Measurements from ENCODE around the gene AACS. TPM values are rescaled to one million over a fixed set of nuclear protein-coding genes. Genes with fewer than 3 reads are reported as not detected.

The AACS gene
- polyA plus RNA-seq, 1 experiment, result 27.5 TPM

GRCh38 chr12:125068391-125068790 is 3.2 kb downstream of the AACS start:
- no peak overlapping the region for H3K4me3 ChIP-seq (ENCODE audit: low read depth, low read length)
- CTCF ChIA-PET, result no interaction called here
- POLR2A ChIA-PET, result interaction anchor here (0.6 kb wide), 1 partner anchor 24 kb away, joined by 6 read pairs; no protein-coding TSS in a partner anchor
- H3K27me3 ChIP-seq (ENCODE audit: control insufficient read depth, insufficient read depth, low read length), result no peaks in the 10 kb centered on the region
- peaks cover 2% of the 10 kb centered on the region for H3K36me3 ChIP-seq (ENCODE audit: control insufficient read depth, insufficient read depth, low read length)
- no peak for TF ChIP-seq CTCF (IDR thresholded peaks at IDR 0.05; ENCODE audit: insufficient read depth, low read depth, low read length)
- no peak for DNase-seq (ENCODE audit: low read depth)

DNA sequence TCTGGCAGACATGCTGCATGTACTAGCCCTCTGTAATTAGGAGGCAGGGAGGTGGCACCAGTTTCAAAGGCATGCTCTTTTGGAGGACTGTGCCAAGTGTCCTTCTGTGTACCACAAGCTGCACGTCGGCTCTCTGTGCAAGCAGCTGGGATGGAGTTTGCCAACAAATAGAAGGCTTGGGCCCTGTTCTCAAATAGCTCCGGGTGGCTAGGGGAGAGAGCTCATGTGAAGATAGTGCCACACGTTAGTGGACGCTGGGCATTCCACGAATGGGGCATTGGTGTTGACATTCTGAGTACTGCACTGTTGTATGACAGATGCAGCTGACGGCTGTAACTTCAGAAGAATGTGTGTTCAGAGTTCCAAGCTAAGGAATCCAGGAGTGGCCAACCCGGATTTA is 4.4 kb downstream of the AACS start:
- ChIA-PET POLR2A (no interaction called here), CTCF (interaction anchor here (0.6 to 0.9 kb wide), 2 partner anchors 9 to 163 kb away, joined by 3 read pairs; no protein-coding TSS in a partner anchor)
- Histone ChIP-seq H3K27me3 (ENCODE audit: control insufficient read depth, insufficient read depth, low read length) (no peaks in the 10 kb centered on the region), H3K36me3 (ENCODE audit: control insufficient read depth, insufficient read depth, low read length) (peaks cover 2% of the 10 kb centered on the region), H3K4me3 (ENCODE audit: low read depth, low read length) (no peak overlapping the region)
- TF ChIP-seq CTCF (IDR thresholded peaks at IDR 0.05; ENCODE audit: insufficient read depth, low read depth, low read length), result no peak
- no peak for DNase-seq (ENCODE audit: low read depth)

- ChIA-PET CTCF (no interaction called here), POLR2A (no interaction called here)
- no peak for DNase-seq (ENCODE audit: low read depth)
- Histone ChIP-seq H3K27me3 (ENCODE audit: control insufficient read depth, insufficient read depth, low read length) (no peaks in the 10 kb centered on the region), H3K4me3 (ENCODE audit: low read depth, low read length) (no peak overlapping the region), H3K36me3 (ENCODE audit: control insufficient read depth, insufficient read depth, low read length) (peaks cover 2% of the 10 kb centered on the region)
- no peak for TF ChIP-seq CTCF (IDR thresholded peaks at IDR 0.05; ENCODE audit: insufficient read depth, low read depth, low read length)
These were observed 4.9 kb downstream of the AACS start for GRCh38 chr12:125070112-125070511.

DNA sequence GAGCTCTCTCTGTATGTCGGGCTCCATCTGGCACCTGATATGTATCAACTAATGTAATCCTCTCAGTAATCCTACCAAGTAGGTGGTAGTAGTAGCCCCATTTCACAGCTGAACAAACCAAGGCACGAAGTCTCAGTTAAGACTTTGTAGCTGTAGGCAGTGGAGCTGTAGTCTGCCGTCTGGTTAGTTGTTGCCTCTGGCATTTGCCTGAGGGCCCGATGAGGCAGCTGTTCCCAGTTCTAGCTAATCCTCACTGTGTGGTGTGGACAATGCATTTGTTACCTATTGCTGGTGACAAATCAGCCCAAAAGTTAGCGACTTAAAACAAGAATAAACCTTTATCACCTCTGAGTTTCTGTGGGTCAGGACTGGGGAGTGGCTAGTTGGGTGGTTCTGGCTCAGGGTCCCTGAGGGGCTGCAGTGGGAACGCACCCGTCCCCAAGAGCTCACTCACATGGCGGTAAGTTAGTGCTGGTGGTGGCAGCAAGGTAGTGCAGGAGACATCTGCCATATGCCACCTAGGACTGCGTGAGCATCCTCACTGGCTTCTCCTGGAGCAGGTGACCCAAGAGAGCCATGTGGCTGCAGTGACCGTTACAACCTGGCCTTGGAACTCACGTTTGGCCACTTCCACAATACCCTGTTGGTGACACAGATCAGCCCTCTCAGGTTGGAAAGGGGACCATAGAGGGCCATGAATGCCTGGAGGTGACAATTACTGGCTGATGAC is 5.6 kb downstream of the AACS start:
- Histone ChIP-seq H3K36me3 (ENCODE audit: control insufficient read depth, insufficient read depth, low read length) (peaks cover 2% of the 10 kb centered on the region), H3K27me3 (ENCODE audit: control insufficient read depth, insufficient read depth, low read length) (no peaks in the 10 kb centered on the region), H3K4me3 (ENCODE audit: low read depth, low read length) (no peak overlapping the region)
- no peak for DNase-seq (ENCODE audit: low read depth)
- ChIA-PET CTCF (no interaction called here), POLR2A (no interaction called here)
- TF ChIP-seq CTCF (IDR thresholded peaks at IDR 0.05; ENCODE audit: insufficient read depth, low read depth, low read length), result no peak

- H3K36me3 ChIP-seq (ENCODE audit: control insufficient read depth, insufficient read depth, low read length), result peaks cover 4% of the 10 kb centered on the region
- TF ChIP-seq CTCF (IDR thresholded peaks at IDR 0.05; ENCODE audit: insufficient read depth, low read depth, low read length), result no peak
- H3K4me3 ChIP-seq (ENCODE audit: low read depth, low read length), result no peak overlapping the region
- POLR2A ChIA-PET, result no interaction called here
- no peaks in the 10 kb centered on the region for H3K27me3 ChIP-seq (ENCODE audit: control insufficient read depth, insufficient read depth, low read length)
- CTCF ChIA-PET, result no interaction called here
- no peak for DNase-seq (ENCODE audit: low read depth)
These were observed 6.2 kb downstream of the AACS start for GRCh38 chr12:125071456-125071855.

Measured in BJ (cell line).